Mesendoderm (in vitro differentiated cells): ENCODE results near the gene ARHGEF4.

Experiments used
- DNase-seq: peaks from one replicate; pipeline ENCODE4 v3.0.0; 2013
- H2AK5ac ChIP-seq: 2 replicates; pipeline ENCODE4 v1.6.1; 2013; ENCODE audit warnings: low read length, inconsistent platforms
- H2BK120ac ChIP-seq: 2 replicates; pipeline ENCODE4 v1.6.1; 2013; ENCODE audit warnings: low read depth, mild to moderate bottlenecking, low read length, moderate library complexity, mixed read lengths
- H2BK15ac ChIP-seq: replicated peaks from 2 replicates; pipeline ENCODE4 v1.6.1; 2013; ENCODE audit warnings: low read depth, mild to moderate bottlenecking, moderate library complexity
- H2BK5ac ChIP-seq: 2 replicates; pipeline ENCODE4 v1.6.1; 2013; ENCODE audit warnings: low read length, inconsistent platforms
- H3K18ac ChIP-seq: 2 replicates; pipeline ENCODE4 v1.6.1; 2013; ENCODE audit warnings: mild to moderate bottlenecking, low read length, mixed read lengths
- H3K23ac ChIP-seq: one replicate; pipeline ENCODE4 v1.6.1; 2013; ENCODE audit warnings: low read length
- H3K27ac ChIP-seq: 2 replicates; pipeline ENCODE4 v1.5.1; 2013; ENCODE audit warnings: low read depth, mild to moderate bottlenecking, inconsistent platforms, low read length, moderate library complexity
- H3K27me3 ChIP-seq: 2 replicates; pipeline ENCODE4 v1.6.1; 2013; ENCODE audit warnings: low read length, control low read depth, mild to moderate bottlenecking, inconsistent platforms; ENCODE audit not compliant: insufficient read depth, poor library complexity
- H3K36me3 ChIP-seq: 2 replicates; pipeline ENCODE4 v1.6.1; 2013; ENCODE audit warnings: low read length, inconsistent platforms; ENCODE audit not compliant: control insufficient read depth, insufficient read depth
- H3K4ac ChIP-seq: one replicate; pipeline ENCODE4 v1.6.1; 2013; ENCODE audit warnings: low read depth, mild to moderate bottlenecking, low read length, moderate library complexity
- H3K4me1 ChIP-seq: 2 replicates; pipeline ENCODE4 v1.6.1; 2013; ENCODE audit warnings: low read depth, low read length, inconsistent platforms; ENCODE audit not compliant: control insufficient read depth
- H3K4me2 ChIP-seq: 2 replicates; pipeline ENCODE4 v1.6.1; 2013; ENCODE audit warnings: low read length
- H3K4me3 ChIP-seq: 2 replicates; pipeline ENCODE4 v1.5.1; 2013; ENCODE audit warnings: mild to moderate bottlenecking, low read length
- H3K56ac ChIP-seq: one replicate; pipeline ENCODE4 v1.6.1; 2013; ENCODE audit warnings: low read length
- H3K79me1 ChIP-seq: 2 replicates; pipeline ENCODE4 v1.6.1; 2013; ENCODE audit warnings: low read length, inconsistent platforms
- H3K79me2 ChIP-seq: 2 replicates; pipeline ENCODE4 v1.6.1; 2013; ENCODE audit warnings: mild to moderate bottlenecking, low read length; ENCODE audit not compliant: control insufficient read depth, insufficient read depth
- H3K9ac ChIP-seq: 2 replicates; pipeline ENCODE4 v1.6.1; 2013; ENCODE audit warnings: low read length, inconsistent platforms
- H4K5ac ChIP-seq: one replicate; pipeline ENCODE4 v1.6.1; 2013; ENCODE audit warnings: low read length
- H4K8ac ChIP-seq: one replicate; pipeline ENCODE4 v1.6.1; 2013; ENCODE audit warnings: low read depth, mild to moderate bottlenecking, control low read depth, low read length, moderate library complexity
- WGBS: extraction: QIAGEN DNeasy Blood & Tissue Kit; methylation state at CpG from one replicate; pipeline ENCODE4 v1.1.7; 2013; ENCODE audit warnings: low lambda C conversion rate, missing lambda C conversion rate; ENCODE audit not compliant: insufficient coverage; ENCODE audit errors: extremely low coverage; 5-methylcytosine and 5-hydroxymethylcytosine counted together

Gene ARHGEF4

DNA sequence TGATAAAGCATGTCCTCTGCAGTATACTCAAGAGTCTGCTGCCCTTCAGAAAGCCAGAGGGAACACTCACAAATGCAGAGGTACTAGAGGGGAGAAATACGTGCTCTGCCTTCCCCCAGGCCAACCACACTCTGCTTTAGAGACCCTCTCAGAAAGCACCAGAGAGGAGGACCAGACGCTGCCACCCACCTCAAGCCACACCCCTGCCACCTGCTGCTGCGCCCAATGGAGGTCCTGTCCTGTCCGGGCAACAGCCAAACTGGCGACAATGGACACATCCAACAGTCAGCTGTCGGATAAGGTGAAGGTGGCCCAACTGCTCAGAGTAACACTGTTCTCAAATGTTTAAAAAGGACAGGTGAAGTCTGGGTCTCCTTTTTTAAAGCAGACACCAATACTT is 211.9 kb downstream of the ARHGEF4 start:
- H3K18ac ChIP-seq: no peak overlapping the region
- no peaks in the 10 kb centered on the region for H3K4me1 ChIP-seq
- no peak overlapping the region for H3K23ac ChIP-seq
- no peak overlapping the region for H3K4ac ChIP-seq
- H3K27ac ChIP-seq: no peak overlapping the region
- H2BK5ac ChIP-seq: no peak overlapping the region
- DNase-seq: no peak
- H3K36me3 ChIP-seq: peaks cover 7% of the 10 kb centered on the region
- H3K79me1 ChIP-seq: peaks cover 5% of the 10 kb centered on the region
- H3K79me2 ChIP-seq: peaks cover 2% of the 10 kb centered on the region
- no peak overlapping the region for H3K4me2 ChIP-seq
- H3K9ac ChIP-seq: no peak overlapping the region
- no peak overlapping the region for H3K4me3 ChIP-seq
- H3K56ac ChIP-seq: no peak overlapping the region
- no peak overlapping the region for H2AK5ac ChIP-seq
- no peak overlapping the region for H2BK120ac ChIP-seq
- WGBS: no CpG with 5 or more reads among the region's 6 CpGs
- no peak overlapping the region for H4K8ac ChIP-seq
- no peak overlapping the region for H4K5ac ChIP-seq
- H2BK15ac ChIP-seq: no peak overlapping the region
- no peaks in the 10 kb centered on the region for H3K27me3 ChIP-seq

DNA sequence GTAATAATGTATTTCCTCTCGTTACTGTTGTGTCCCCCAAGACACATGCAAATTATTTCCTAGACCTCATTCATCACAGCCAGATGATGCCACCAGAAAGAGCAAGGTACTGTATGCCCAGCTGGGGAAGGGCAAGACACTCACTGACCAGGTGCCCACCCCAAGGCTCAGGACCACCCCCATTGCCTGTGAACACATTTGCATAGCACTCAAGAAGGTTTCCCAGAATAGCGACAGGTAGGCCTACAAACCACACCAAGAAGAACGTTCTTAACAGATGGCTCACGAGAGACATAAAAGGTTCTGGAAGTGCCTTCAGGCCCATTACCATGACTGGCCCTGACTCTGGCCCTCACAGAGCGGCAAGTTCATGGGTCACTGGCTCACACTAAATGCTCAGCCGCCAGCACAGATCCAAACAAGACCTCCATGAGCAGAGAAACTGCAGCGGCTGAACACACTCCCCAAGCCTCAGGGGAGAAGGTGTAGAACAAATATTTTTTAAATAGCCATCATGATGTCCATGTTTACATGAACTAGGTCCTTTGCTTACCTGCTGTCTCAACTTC is 212.5 kb downstream of the ARHGEF4 start:
- Histone ChIP-seq H3K4me2 (no peak overlapping the region), H3K27ac (no peak overlapping the region), H3K4ac (no peak overlapping the region), H3K36me3 (peaks cover 8% of the 10 kb centered on the region), H4K5ac (no peak overlapping the region), H4K8ac (no peak overlapping the region), H3K9ac (no peak overlapping the region), H2BK120ac (no peak overlapping the region), H3K4me3 (no peak overlapping the region), H3K27me3 (no peaks in the 10 kb centered on the region), H2BK5ac (no peak overlapping the region), H3K23ac (no peak overlapping the region), H3K18ac (no peak overlapping the region), H3K4me1 (no peaks in the 10 kb centered on the region), H3K56ac (no peak overlapping the region), H3K79me1 (peaks cover 5% of the 10 kb centered on the region), H2BK15ac (no peak overlapping the region), H2AK5ac (no peak overlapping the region), H3K79me2 (peaks cover 2% of the 10 kb centered on the region)
- no CpG with 5 or more reads among the region's 7 CpGs for WGBS
- DNase-seq: no peak

DNA sequence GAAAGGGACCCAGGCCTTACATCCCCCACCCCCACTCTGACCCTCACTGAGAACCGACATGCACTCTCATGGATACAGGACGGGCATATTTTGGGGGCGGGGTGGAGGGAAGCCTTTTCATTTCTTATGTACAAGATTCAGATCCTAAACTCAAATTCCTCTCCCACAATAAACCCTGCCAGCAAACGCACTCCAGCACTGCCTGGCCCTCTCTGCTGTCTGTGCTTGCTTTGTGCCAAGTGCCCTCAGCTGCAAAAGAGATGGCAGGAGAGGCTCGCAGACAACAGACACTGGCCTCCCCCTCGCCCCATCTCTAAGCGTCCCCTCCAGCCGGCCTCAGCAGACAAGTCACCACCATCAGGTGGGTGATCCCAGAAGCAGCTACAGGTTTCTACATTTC is 214.2 kb downstream of the ARHGEF4 start:
- Histone ChIP-seq H3K9ac (no peak overlapping the region), H3K23ac (no peak overlapping the region), H3K27ac (no peak overlapping the region), H3K79me2 (peaks cover 11% of the 10 kb centered on the region), H4K8ac (no peak overlapping the region), H2BK120ac (no peak overlapping the region), H3K4ac (no peak overlapping the region), H3K4me2 (no peak overlapping the region), H3K36me3 (peaks cover 13% of the 10 kb centered on the region), H4K5ac (no peak overlapping the region), H3K18ac (no peak overlapping the region), H2BK5ac (no peak overlapping the region), H2AK5ac (no peak overlapping the region), H3K4me3 (no peak overlapping the region), H3K79me1 (peaks cover 15% of the 10 kb centered on the region), H3K27me3 (no peaks in the 10 kb centered on the region), H2BK15ac (no peak overlapping the region), H3K56ac (no peak overlapping the region), H3K4me1 (no peaks in the 10 kb centered on the region)
- DNase-seq: no peak
- no CpG with 5 or more reads among the region's 8 CpGs for WGBS

DNA sequence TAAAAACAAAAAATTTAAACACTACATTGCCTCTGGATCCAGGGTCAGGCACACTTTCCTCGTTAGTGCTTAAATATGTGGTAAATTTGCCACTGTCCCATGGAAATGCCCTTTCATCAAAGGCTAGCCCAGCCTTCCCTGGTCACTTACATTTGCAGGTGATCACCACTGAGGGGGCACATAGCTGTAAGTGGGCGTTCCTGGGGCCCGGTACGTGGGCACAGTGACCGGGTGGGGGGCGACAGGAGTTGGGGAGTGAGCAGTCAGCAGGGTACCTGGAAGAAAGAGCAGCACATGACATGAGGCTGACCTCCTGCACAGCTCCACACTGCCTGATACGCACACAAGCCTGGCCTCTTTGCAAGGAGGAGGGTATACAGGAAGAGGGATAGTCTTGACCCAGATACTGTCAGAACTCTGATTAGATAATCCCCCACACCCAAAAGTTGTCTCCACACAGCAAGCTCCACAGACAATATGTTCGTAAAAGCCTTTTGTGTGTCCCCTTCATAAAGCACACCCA is 216.1 kb downstream of the ARHGEF4 start:
- Histone ChIP-seq H3K4me3 (no peak overlapping the region), H3K4me2 (no peak overlapping the region)
- no CpG with 5 or more reads among the region's 8 CpGs for WGBS

DNA sequence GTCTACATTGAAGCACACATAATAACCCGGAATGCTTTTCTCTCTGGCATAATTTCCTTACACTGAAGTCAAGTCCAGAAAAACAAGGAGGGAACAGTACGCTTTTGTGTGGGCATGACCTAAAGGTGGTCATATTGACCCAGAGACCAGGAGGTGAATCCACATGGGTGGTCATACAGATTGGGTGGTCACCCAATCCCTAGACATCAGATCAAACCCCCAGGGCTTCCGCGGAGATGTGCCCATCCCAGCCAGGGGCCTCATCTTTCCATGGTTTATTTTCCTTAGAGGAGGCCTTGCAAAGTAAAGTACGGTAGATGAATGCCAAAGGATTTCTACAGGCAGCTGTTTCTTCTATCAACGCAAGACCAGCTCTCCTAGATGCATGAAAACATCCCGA is 217.8 kb downstream of the ARHGEF4 start:
- Histone ChIP-seq H3K4me3 (no peak overlapping the region), H3K4ac (no peak overlapping the region), H3K18ac (no peak overlapping the region), H4K5ac (no peak overlapping the region), H3K79me1 (peaks cover 36% of the 10 kb centered on the region), H3K4me2 (no peak overlapping the region), H3K23ac (no peak overlapping the region), H2BK120ac (no peak overlapping the region), H2BK5ac (no peak overlapping the region), H2BK15ac (no peak overlapping the region), H3K56ac (no peak overlapping the region), H3K4me1 (no peaks in the 10 kb centered on the region), H4K8ac (no peak overlapping the region), H3K27me3 (no peaks in the 10 kb centered on the region), H3K27ac (no peak overlapping the region), H3K9ac (no peak overlapping the region), H3K36me3 (peaks cover 14% of the 10 kb centered on the region), H3K79me2 (peaks cover 42% of the 10 kb centered on the region), H2AK5ac (no peak overlapping the region)
- DNase-seq: no peak
- no CpG with 5 or more reads among the region's 7 CpGs for WGBS

More for the DNA sequence above, 216.1 kb downstream of the ARHGEF4 start:
- Histone ChIP-seq H2BK120ac (no peak overlapping the region), H3K27ac (no peak overlapping the region), H3K9ac (no peak overlapping the region), H3K79me1 (peaks cover 29% of the 10 kb centered on the region), H3K4me1 (no peaks in the 10 kb centered on the region), H3K18ac (no peak overlapping the region), H3K36me3 (peaks cover 13% of the 10 kb centered on the region), H2BK5ac (no peak overlapping the region), H4K8ac (no peak overlapping the region), H3K27me3 (no peaks in the 10 kb centered on the region), H2BK15ac (no peak overlapping the region), H3K23ac (no peak overlapping the region), H2AK5ac (no peak overlapping the region), H3K79me2 (peaks cover 26% of the 10 kb centered on the region), H3K56ac (no peak overlapping the region), H3K4ac (no peak overlapping the region), H4K5ac (no peak overlapping the region)
- no peak for DNase-seq
